ENCODE results near the gene OSBPL5.

Gene OSBPL5

GRCh38 chr11:3108183-3108721 lies 56.9 kb downstream of the OSBPL5 start:
- peaks cover 2% of the 10 kb centered on the region for H3K4me1 ChIP-seq (ENCODE audit: control insufficient read depth, insufficient read depth, low read length)
- no peaks in the 10 kb centered on the region for H3K9me3 ChIP-seq (ENCODE audit: control insufficient read depth, insufficient read depth, low read length)
- H3K4me3 ChIP-seq (ENCODE audit: low read depth, low read length) = no peak overlapping the region
- H3K27me3 ChIP-seq (ENCODE audit: control insufficient read depth, insufficient read depth, low read length) = no peaks in the 10 kb centered on the region
- no peak overlapping the region for H3K9ac ChIP-seq (ENCODE audit: low read depth, low read length)
- peaks cover 3% of the 10 kb centered on the region for H3K36me3 ChIP-seq (ENCODE audit: control insufficient read depth, insufficient read depth, low read length)

DNA sequence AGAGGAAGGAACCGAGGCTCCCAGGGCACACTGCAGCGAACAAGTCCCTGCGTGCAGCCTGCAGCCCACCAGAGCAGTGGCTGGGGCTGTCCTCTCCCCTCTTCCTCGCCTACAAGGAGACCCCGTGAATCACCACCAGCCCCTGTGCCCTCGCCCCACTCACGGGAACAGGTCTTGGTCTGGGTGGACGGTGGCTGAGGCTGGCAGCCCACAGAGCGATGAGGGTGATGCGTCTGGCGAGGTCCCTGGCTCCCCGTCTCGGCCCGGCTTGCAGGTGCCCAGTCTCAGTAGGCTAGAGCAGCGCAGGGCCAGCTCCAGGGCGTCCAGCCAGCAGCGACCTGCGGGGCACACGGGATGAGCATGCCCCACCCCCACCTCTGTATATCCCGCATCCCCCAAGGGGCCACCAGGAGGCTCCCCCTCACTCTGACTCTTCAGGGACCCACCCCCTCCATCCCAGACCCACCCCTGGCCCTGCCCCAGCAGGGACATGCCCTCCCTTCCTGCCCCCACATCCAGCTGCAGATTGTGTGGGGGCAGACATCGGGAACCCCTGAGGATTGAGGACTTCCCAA lies 57.4 kb downstream of the OSBPL5 start:
- Histone ChIP-seq H3K9me3 (ENCODE audit: control insufficient read depth, insufficient read depth, low read length) (no peaks in the 10 kb centered on the region), H3K36me3 (ENCODE audit: control insufficient read depth, insufficient read depth, low read length) (peaks cover 3% of the 10 kb centered on the region), H3K4me1 (ENCODE audit: control insufficient read depth, insufficient read depth, low read length) (peaks cover 2% of the 10 kb centered on the region), H3K4me3 (ENCODE audit: low read depth, low read length) (no peak overlapping the region), H3K9ac (ENCODE audit: low read depth, low read length) (no peak overlapping the region), H3K27me3 (ENCODE audit: control insufficient read depth, insufficient read depth, low read length) (no peaks in the 10 kb centered on the region)

GRCh38 chr11:3106736-3107524 lies 58.2 kb downstream of the OSBPL5 start:
- peaks cover 2% of the 10 kb centered on the region for H3K4me1 ChIP-seq (ENCODE audit: control insufficient read depth, insufficient read depth, low read length)
- no peaks in the 10 kb centered on the region for H3K9me3 ChIP-seq (ENCODE audit: control insufficient read depth, insufficient read depth, low read length)
- H3K9ac ChIP-seq (ENCODE audit: low read depth, low read length) = no peak overlapping the region
- H3K4me3 ChIP-seq (ENCODE audit: low read depth, low read length) = no peak overlapping the region
- no peaks in the 10 kb centered on the region for H3K27me3 ChIP-seq (ENCODE audit: control insufficient read depth, insufficient read depth, low read length)
- H3K36me3 ChIP-seq (ENCODE audit: control insufficient read depth, insufficient read depth, low read length) = peaks cover 3% of the 10 kb centered on the region

- Histone ChIP-seq H3K9me3 (ENCODE audit: control insufficient read depth, insufficient read depth, low read length) (no peaks in the 10 kb centered on the region), H3K4me1 (ENCODE audit: control insufficient read depth, insufficient read depth, low read length) (peaks cover 2% of the 10 kb centered on the region), H3K36me3 (ENCODE audit: control insufficient read depth, insufficient read depth, low read length) (peaks cover 3% of the 10 kb centered on the region), H3K27me3 (ENCODE audit: control insufficient read depth, insufficient read depth, low read length) (no peaks in the 10 kb centered on the region), H3K4me3 (ENCODE audit: low read depth, low read length) (no peak overlapping the region), H3K9ac (ENCODE audit: low read depth, low read length) (no peak overlapping the region)
These were observed 59.0 kb downstream of the OSBPL5 start for GRCh38 chr11:3105791-3106735.

DNA sequence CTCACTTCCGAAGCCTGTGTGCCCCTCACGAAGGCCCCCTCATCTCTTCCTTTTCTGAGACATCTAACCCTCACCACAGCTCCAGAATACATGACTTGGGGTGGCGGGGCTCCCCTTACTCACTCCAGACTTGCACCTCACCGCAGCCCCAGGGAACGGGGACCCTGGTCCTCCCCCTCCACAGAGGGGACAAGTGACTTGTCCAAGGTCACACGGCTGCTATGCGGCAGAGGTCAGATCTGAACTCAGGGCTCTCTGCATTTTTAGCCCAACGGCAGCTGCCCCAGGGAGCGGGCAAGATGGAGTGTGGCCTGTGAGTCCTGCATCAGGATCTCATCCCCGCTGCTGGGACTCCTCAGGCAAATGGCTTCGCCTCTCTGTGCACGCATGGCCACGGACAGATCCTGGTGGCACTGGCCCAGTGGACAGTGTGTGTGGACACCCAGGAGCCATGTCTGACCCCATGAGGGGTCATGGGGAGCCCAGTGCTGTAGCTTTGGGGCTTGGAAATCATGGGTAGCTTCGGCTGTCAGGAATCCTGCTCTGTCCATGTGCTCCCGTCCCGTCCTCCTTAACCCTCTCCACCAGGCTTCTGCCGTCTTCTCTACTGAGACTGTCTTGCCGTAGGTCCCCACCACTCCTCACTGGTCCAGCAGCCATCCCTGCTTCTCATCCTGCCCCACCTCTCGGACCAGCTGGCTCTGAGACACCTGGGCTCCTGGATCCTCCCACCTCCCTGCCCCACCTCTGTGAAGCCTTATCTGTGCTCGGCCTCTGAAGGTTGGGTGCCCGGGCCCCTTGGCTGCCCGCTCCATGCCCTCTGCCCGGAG lies 59.9 kb downstream of the OSBPL5 start:
- Histone ChIP-seq H3K9ac (ENCODE audit: low read depth, low read length) (no peak overlapping the region), H3K4me3 (ENCODE audit: low read depth, low read length) (no peak overlapping the region), H3K27me3 (ENCODE audit: control insufficient read depth, insufficient read depth, low read length) (no peaks in the 10 kb centered on the region), H3K36me3 (ENCODE audit: control insufficient read depth, insufficient read depth, low read length) (peaks cover 3% of the 10 kb centered on the region), H3K9me3 (ENCODE audit: control insufficient read depth, insufficient read depth, low read length) (no peaks in the 10 kb centered on the region), H3K4me1 (ENCODE audit: control insufficient read depth, insufficient read depth, low read length) (peaks cover 2% of the 10 kb centered on the region)

GRCh38 chr11:3104051-3104714 lies 60.9 kb downstream of the OSBPL5 start:
- H3K9ac ChIP-seq (ENCODE audit: low read depth, low read length) = no peak overlapping the region
- H3K27me3 ChIP-seq (ENCODE audit: control insufficient read depth, insufficient read depth, low read length) = no peaks in the 10 kb centered on the region
- H3K9me3 ChIP-seq (ENCODE audit: control insufficient read depth, insufficient read depth, low read length) = no peaks in the 10 kb centered on the region
- no peaks in the 10 kb centered on the region for H3K4me1 ChIP-seq (ENCODE audit: control insufficient read depth, insufficient read depth, low read length)
- peaks cover 3% of the 10 kb centered on the region for H3K36me3 ChIP-seq (ENCODE audit: control insufficient read depth, insufficient read depth, low read length)
- no peak overlapping the region for H3K4me3 ChIP-seq (ENCODE audit: low read depth, low read length)

GRCh38 chr11:3103076-3103475 lies 62.0 kb downstream of the OSBPL5 start:
- Histone ChIP-seq H3K4me1 (ENCODE audit: control insufficient read depth, insufficient read depth, low read length) (no peaks in the 10 kb centered on the region), H3K27me3 (ENCODE audit: control insufficient read depth, insufficient read depth, low read length) (no peaks in the 10 kb centered on the region), H3K4me3 (ENCODE audit: low read depth, low read length) (no peak overlapping the region), H3K9ac (ENCODE audit: low read depth, low read length) (no peak overlapping the region), H3K36me3 (ENCODE audit: control insufficient read depth, insufficient read depth, low read length) (peaks cover 3% of the 10 kb centered on the region), H3K9me3 (ENCODE audit: control insufficient read depth, insufficient read depth, low read length) (no peaks in the 10 kb centered on the region)

GRCh38 chr11:3102641-3102921 lies 62.5 kb downstream of the OSBPL5 start:
- Histone ChIP-seq H3K9ac (ENCODE audit: low read depth, low read length) (no peak overlapping the region), H3K4me3 (ENCODE audit: low read depth, low read length) (no peak overlapping the region), H3K27me3 (ENCODE audit: control insufficient read depth, insufficient read depth, low read length) (no peaks in the 10 kb centered on the region), H3K9me3 (ENCODE audit: control insufficient read depth, insufficient read depth, low read length) (no peaks in the 10 kb centered on the region), H3K4me1 (ENCODE audit: control insufficient read depth, insufficient read depth, low read length) (no peaks in the 10 kb centered on the region), H3K36me3 (ENCODE audit: control insufficient read depth, insufficient read depth, low read length) (peaks cover 3% of the 10 kb centered on the region)

DNA sequence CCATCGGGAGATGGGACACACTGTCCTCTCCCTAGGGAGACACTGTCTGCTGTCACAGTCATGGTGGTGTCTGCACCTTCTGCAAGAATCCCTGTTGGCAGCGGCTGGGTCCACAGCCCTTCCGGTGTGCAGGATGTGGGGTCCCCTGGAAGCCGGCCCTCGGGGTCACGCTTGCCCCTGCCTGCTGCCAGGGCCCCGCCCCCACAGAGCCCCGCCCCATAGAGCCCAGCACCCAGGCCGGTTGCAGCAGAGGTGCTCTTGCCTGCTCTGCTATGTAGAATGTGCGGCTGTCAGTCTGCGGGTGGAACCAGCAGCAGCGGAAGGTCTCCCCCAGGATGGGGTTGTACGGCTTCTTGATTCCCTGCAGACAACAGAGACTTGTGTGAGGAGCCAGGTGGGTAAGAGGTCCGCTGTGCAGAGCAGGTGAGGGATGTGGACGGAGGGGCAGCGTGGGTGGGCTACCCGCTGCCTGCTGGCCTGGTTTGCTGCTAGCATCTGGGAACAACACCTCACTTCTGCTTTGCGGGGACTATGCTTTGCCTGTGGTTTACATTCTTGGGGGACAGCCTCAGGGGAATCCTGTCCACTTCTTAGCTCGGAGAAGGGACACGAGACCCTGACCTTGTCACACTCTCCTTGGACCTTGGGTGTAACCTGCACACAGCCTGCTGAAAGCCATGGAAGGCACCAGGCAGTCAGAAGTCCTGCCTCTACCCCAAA lies 63.0 kb downstream of the OSBPL5 start:
- Histone ChIP-seq H3K27me3 (ENCODE audit: control insufficient read depth, insufficient read depth, low read length) (no peaks in the 10 kb centered on the region), H3K9me3 (ENCODE audit: control insufficient read depth, insufficient read depth, low read length) (no peaks in the 10 kb centered on the region), H3K4me1 (ENCODE audit: control insufficient read depth, insufficient read depth, low read length) (no peaks in the 10 kb centered on the region), H3K4me3 (ENCODE audit: low read depth, low read length) (no peak overlapping the region), H3K36me3 (ENCODE audit: control insufficient read depth, insufficient read depth, low read length) (no peaks in the 10 kb centered on the region), H3K9ac (ENCODE audit: low read depth, low read length) (no peak overlapping the region)

GRCh38 chr11:3099178-3099577 lies 65.9 kb downstream of the OSBPL5 start:
- Histone ChIP-seq H3K4me1 (ENCODE audit: control insufficient read depth, insufficient read depth, low read length) (no peaks in the 10 kb centered on the region), H3K36me3 (ENCODE audit: control insufficient read depth, insufficient read depth, low read length) (no peaks in the 10 kb centered on the region), H3K4me3 (ENCODE audit: low read depth, low read length) (no peak overlapping the region), H3K9me3 (ENCODE audit: control insufficient read depth, insufficient read depth, low read length) (no peaks in the 10 kb centered on the region), H3K27me3 (ENCODE audit: control insufficient read depth, insufficient read depth, low read length) (no peaks in the 10 kb centered on the region), H3K9ac (ENCODE audit: low read depth, low read length) (no peak overlapping the region)

Measured in iPS-15b (cell line).